ENCODE results near the gene KLHL6. TPM values are rescaled to one million over a fixed set of nuclear protein-coding genes. Genes with fewer than 3 reads are reported as not detected.

The KLHL6 gene
- total RNA-seq (2014; rRNA removed; shearing (Covaris generic)), result not detected in 2 replicates

DNA sequence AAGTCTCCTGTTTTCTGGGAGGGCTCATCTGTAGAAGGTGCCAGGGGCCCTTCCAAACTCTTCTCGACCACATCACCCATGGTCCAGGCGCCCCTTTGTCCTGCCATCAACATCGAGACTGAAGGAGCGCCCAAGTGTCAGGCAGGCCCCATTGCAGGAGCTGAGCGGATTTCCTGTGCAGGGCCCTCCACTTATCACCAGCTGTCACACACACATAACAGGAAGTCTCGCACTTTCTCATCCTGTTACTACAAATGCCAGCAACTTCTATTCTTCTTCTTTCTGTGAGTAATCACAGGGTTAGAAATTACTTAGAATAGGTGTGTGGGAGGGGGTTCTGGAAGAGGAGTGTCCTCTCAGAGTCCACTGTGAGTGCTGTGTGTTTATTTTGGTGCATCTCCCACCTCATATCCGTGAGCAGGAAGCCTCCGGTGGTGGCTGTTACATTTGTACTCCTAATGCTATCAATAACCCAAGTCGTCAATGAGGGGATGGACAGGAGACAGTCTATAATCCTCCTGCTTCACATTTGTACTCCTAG is at the start of gene KLHL6:
Gene KLHL6, minus strand, starts transcription at position 166 of the 541 bp plus-strand sequence. Its CDS starts 53 bp downstream, at position 113.
- H3K27ac ChIP-seq, result no peak within 1 kb of the TSS
- no peaks in the 10 kb centered on the region for H3K9me3 ChIP-seq (replicated peaks)
- H3K27me3 ChIP-seq, result no peaks in the 10 kb centered on the region
- H3K36me3 ChIP-seq, result no peaks in the 10 kb centered on the region
- H3K4me1 ChIP-seq, result no peaks in the 10 kb centered on the region
- no peak for DNase-seq
- no peak within 1 kb of the TSS for H3K4me3 ChIP-seq

DNA sequence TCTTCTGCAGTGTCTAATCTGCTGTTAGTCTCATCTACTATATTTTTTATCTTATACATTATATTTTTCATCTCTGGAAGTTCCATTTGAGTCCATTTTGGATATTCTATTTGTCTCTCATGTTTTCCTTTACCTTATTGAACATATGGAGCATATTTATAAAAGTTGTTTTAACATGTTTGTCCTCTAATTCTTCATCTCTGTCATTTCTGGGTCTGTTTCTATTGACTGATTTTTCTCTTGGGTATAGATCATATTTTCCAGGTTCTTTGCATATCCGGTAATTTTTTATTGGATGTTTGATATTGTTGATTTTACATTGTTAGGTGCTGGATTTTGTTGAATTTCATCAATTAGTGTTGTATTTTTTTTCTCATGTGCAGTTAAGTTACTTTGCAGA is 42.5 kb upstream of the KLHL6 start:
- H3K4me1 ChIP-seq, result no peaks in the 10 kb centered on the region

DNA sequence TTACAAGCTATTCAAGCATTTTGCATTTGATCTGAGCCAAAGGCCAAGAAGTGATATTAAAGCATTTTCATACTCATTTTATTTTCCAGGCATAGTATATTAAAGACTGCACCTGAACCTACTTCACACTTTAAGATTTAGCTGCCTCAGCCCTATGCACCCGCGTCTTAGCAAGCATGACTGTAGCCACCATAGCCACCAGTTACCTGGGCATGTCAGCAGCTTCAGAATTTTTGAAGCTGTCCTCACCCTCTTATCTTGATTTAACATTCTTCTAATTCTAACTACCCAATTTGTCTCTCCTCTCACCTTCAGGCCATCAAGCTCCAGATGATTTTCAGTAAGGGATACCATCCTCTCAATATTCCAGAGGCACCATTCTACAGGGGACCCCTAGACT is 39.1 kb upstream of the KLHL6 start:
- no peaks in the 10 kb centered on the region for H3K4me1 ChIP-seq
- H3K9me3 ChIP-seq (replicated peaks), result peaks cover 13% of the 10 kb centered on the region; the same call in 1 of the 2 replicates
- H3K4me3 ChIP-seq, result no peak overlapping the region
- no peaks in the 10 kb centered on the region for H3K27me3 ChIP-seq
- no peak for DNase-seq
- no peaks in the 10 kb centered on the region for H3K36me3 ChIP-seq
- no peak overlapping the region for H3K27ac ChIP-seq

More for the DNA sequence above, 42.5 kb upstream of the KLHL6 start:
- Histone ChIP-seq H3K27ac (no peak overlapping the region), H3K4me3 (no peak overlapping the region), H3K9me3 (replicated peaks) (peaks cover 13% of the 10 kb centered on the region; the same call in 1 of the 2 replicates), H3K36me3 (no peaks in the 10 kb centered on the region), H3K27me3 (no peaks in the 10 kb centered on the region)
- no peak for DNase-seq

DNA sequence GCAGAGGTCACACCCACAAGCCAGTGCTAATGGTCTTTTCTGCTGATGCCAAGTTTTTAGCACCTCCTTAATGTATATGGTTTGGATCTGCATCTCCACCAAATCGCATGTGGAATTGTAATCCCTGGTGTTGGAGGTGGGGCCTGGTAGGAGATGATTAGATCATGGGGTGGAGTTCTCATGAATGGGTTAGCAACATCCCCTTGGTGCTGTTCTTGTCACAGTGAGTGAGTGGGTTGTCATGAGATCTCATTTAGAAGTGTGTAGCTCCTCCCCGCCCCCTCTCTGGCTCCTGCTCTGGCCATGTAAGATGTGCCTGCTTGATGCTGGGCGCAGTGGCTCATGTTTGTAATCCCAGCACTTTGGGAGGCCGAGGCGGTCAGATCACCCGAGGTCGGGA is 37.3 kb upstream of the KLHL6 start:
- DNase-seq, result no peak
- Histone ChIP-seq H3K27me3 (no peaks in the 10 kb centered on the region), H3K36me3 (no peaks in the 10 kb centered on the region), H3K9me3 (replicated peaks) (peaks cover 5% of the 10 kb centered on the region; the same call in 1 of the 2 replicates), H3K4me1 (no peaks in the 10 kb centered on the region), H3K27ac (no peak overlapping the region), H3K4me3 (no peak overlapping the region)

GRCh38 chr3:183591881-183592521 is 36.5 kb upstream of the KLHL6 start:
- H3K9me3 ChIP-seq (replicated peaks), result no peaks in the 10 kb centered on the region
- DNase-seq, result no peak

GRCh38 chr3:183590442-183590841 is 34.9 kb upstream of the KLHL6 start:
- H3K27me3 ChIP-seq, result no peaks in the 10 kb centered on the region
- H3K36me3 ChIP-seq, result no peaks in the 10 kb centered on the region
- no peak overlapping the region for H3K27ac ChIP-seq
- no peak overlapping the region for H3K4me3 ChIP-seq
- H3K4me1 ChIP-seq, result peaks cover 1% of the 10 kb centered on the region
- H3K9me3 ChIP-seq (replicated peaks), result no peaks in the 10 kb centered on the region
- no peak for DNase-seq

More at GRCh38 chr3:183591881-183592521, 36.5 kb upstream of the KLHL6 start:
- H3K27ac ChIP-seq, result no peak overlapping the region
- H3K4me3 ChIP-seq, result no peak overlapping the region
- H3K4me1 ChIP-seq, result no peaks in the 10 kb centered on the region
- H3K36me3 ChIP-seq, result no peaks in the 10 kb centered on the region
- H3K27me3 ChIP-seq, result no peaks in the 10 kb centered on the region

GRCh38 chr3:183587336-183587735 is 31.8 kb upstream of the KLHL6 start:
- Histone ChIP-seq H3K36me3 (no peaks in the 10 kb centered on the region), H3K9me3 (replicated peaks) (no peaks in the 10 kb centered on the region), H3K4me1 (peaks cover 25% of the 10 kb centered on the region), H3K27me3 (no peaks in the 10 kb centered on the region), H3K27ac (no peak overlapping the region), H3K4me3 (no peak overlapping the region)
- DNase-seq, result peak in 1 of 2 experiments; percentile 14

- no peak overlapping the region for H3K4me3 ChIP-seq
- H3K36me3 ChIP-seq, result no peaks in the 10 kb centered on the region
- H3K9me3 ChIP-seq (replicated peaks), result no peaks in the 10 kb centered on the region
- no peak for DNase-seq
- no peaks in the 10 kb centered on the region for H3K27me3 ChIP-seq
- peaks cover 25% of the 10 kb centered on the region for H3K4me1 ChIP-seq
- H3K27ac ChIP-seq, result no peak overlapping the region
These were observed 31.0 kb upstream of the KLHL6 start for GRCh38 chr3:183586477-183586876.

DNA sequence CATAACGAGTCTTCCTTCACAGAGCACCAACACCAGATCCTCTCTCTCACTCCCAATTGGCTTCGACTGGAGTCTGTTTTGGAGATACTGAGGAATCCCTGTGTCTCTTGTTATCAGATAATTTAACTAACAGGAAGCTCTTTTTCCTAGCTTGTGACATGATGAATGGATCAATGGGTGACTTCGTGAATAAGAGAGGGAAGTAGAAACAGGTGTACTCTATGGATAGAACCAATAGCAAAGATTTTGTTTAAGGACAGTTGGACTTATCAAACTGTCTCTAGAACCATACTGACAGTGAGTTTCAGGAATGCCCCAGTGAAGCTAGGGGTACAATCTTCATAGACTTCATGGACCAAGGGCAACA is 29.4 kb upstream of the KLHL6 start:
- DNase-seq, result no peak
- peaks cover 25% of the 10 kb centered on the region for H3K4me1 ChIP-seq
- no peaks in the 10 kb centered on the region for H3K36me3 ChIP-seq
- no peaks in the 10 kb centered on the region for H3K27me3 ChIP-seq
- H3K9me3 ChIP-seq (replicated peaks), result no peaks in the 10 kb centered on the region
- no peak overlapping the region for H3K4me3 ChIP-seq
- H3K27ac ChIP-seq, result peak overlapping the region; percentile 85

- Histone ChIP-seq H3K36me3 (no peaks in the 10 kb centered on the region), H3K27me3 (no peaks in the 10 kb centered on the region), H3K4me1 (peaks cover 25% of the 10 kb centered on the region), H3K4me3 (peak overlapping the region; percentile 18), H3K9me3 (replicated peaks) (no peaks in the 10 kb centered on the region), H3K27ac (peak overlapping the region; percentile 85)
- DNase-seq, result peak; percentile 82 to 88
These were observed 28.9 kb upstream of the KLHL6 start for GRCh38 chr3:183584246-183584913.

- H3K27ac ChIP-seq, result peak overlapping the region; percentile 85
- peak overlapping the region; percentile 18 for H3K4me3 ChIP-seq
- H3K4me1 ChIP-seq, result peaks cover 25% of the 10 kb centered on the region
- DNase-seq, result no peak
- no peaks in the 10 kb centered on the region for H3K9me3 ChIP-seq (replicated peaks)
- H3K27me3 ChIP-seq, result no peaks in the 10 kb centered on the region
- H3K36me3 ChIP-seq, result no peaks in the 10 kb centered on the region
These were observed 28.1 kb upstream of the KLHL6 start for GRCh38 chr3:183583331-183584245.

- H3K4me3 ChIP-seq, result no peak overlapping the region
- no peak for DNase-seq
- no peaks in the 10 kb centered on the region for H3K27me3 ChIP-seq
- peaks cover 25% of the 10 kb centered on the region for H3K4me1 ChIP-seq
- H3K27ac ChIP-seq, result no peak overlapping the region
- H3K36me3 ChIP-seq, result no peaks in the 10 kb centered on the region
- H3K9me3 ChIP-seq (replicated peaks), result no peaks in the 10 kb centered on the region
These were observed 26.7 kb upstream of the KLHL6 start for GRCh38 chr3:183582161-183582560.

GRCh38 chr3:183581496-183582155 is 26.1 kb upstream of the KLHL6 start:
- DNase-seq, result no peak
- H3K36me3 ChIP-seq, result no peaks in the 10 kb centered on the region

More at GRCh38 chr3:183581496-183582155, 26.1 kb upstream of the KLHL6 start:
- peaks cover 25% of the 10 kb centered on the region for H3K4me1 ChIP-seq
- H3K27ac ChIP-seq, result no peak overlapping the region
- no peaks in the 10 kb centered on the region for H3K9me3 ChIP-seq (replicated peaks)
- H3K27me3 ChIP-seq, result no peaks in the 10 kb centered on the region
- no peak overlapping the region for H3K4me3 ChIP-seq

Measured in SJCRH30 (cell line).